ENCODE results near the gene GPR4. TPM values are rescaled to one million over a fixed set of nuclear protein-coding genes. Genes with fewer than 3 reads are reported as not detected.
A peak's percentile ranks its signal among the peaks of the same experiment; 100 is the strongest.

Gene GPR4
- total RNA-seq, 1 donor from 2014 or later: not detected

DNA sequence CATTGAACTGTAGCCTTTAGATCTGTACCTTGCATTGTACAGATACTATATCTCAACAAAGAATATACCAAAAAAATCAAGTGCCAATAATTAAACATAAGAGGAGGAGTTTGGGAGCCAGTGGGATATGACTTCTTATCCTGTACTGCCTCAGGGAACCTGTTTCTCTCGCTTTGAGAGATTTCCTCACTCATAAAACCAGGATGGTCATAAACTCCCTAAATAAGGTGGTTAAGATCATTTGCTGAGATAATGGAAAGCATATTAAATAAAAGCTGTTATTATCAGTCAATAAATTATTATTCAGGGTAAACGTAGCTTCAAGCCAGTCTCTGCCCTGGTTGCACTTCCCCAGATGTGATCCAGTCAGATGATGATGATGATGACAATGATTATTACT lies 34.4 kb downstream of the GPR4 start:
- peaks cover 7% of the 10 kb centered on the region for H3K4me1 Mint-ChIP-seq
- no peaks in the 10 kb centered on the region for H3K27me3 Mint-ChIP-seq (ENCODE audit: low read depth)
- no peaks in the 10 kb centered on the region for H3K36me3 Mint-ChIP-seq (ENCODE audit: low read depth)
- TF ChIP-seq, protein P1, sequence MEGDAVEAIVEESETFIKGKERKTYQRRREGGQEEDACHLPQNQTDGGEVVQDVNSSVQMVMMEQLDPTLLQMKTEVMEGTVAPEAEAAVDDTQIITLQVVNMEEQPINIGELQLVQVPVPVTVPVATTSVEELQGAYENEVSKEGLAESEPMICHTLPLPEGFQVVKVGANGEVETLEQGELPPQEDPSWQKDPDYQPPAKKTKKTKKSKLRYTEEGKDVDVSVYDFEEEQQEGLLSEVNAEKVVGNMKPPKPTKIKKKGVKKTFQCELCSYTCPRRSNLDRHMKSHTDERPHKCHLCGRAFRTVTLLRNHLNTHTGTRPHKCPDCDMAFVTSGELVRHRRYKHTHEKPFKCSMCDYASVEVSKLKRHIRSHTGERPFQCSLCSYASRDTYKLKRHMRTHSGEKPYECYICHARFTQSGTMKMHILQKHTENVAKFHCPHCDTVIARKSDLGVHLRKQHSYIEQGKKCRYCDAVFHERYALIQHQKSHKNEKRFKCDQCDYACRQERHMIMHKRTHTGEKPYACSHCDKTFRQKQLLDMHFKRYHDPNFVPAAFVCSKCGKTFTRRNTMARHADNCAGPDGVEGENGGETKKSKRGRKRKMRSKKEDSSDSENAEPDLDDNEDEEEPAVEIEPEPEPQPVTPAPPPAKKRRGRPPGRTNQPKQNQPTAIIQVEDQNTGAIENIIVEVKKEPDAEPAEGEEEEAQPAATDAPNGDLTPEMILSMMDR (conservative IDR thresholded peaks at IDR 0.05): no peak
- H3K27ac Mint-ChIP-seq (ENCODE audit: unreplicated experiment): no peak overlapping the region
- no peak overlapping the region for H3K4me3 Mint-ChIP-seq
- no peaks in the 10 kb centered on the region for H3K9me3 Mint-ChIP-seq
- DNase-seq (ENCODE audit: low read depth, low spot score): no peak

GRCh38 chr19:45564131-45564780 lies 37.8 kb downstream of the GPR4 start:
- Mint-ChIP-seq H3K36me3 (ENCODE audit: low read depth) (no peaks in the 10 kb centered on the region), H3K4me1 (no peaks in the 10 kb centered on the region), H3K4me3 (no peak overlapping the region), H3K27me3 (ENCODE audit: low read depth) (no peaks in the 10 kb centered on the region), H3K9me3 (no peaks in the 10 kb centered on the region), H3K27ac (ENCODE audit: unreplicated experiment) (no peak overlapping the region)
- DNase-seq (ENCODE audit: low read depth, low spot score): no peak
- TF ChIP-seq, protein P1 (conservative IDR thresholded peaks at IDR 0.05): no peak

GRCh38 chr19:45560686-45561085 lies 41.3 kb downstream of the GPR4 start:
- no peak for DNase-seq (ENCODE audit: low read depth, low spot score)
- no peak overlapping the region for H3K27ac Mint-ChIP-seq (ENCODE audit: unreplicated experiment)
- no peaks in the 10 kb centered on the region for H3K9me3 Mint-ChIP-seq
- H3K27me3 Mint-ChIP-seq (ENCODE audit: low read depth): no peaks in the 10 kb centered on the region
- H3K4me3 Mint-ChIP-seq: no peak overlapping the region
- H3K4me1 Mint-ChIP-seq: peaks cover 5% of the 10 kb centered on the region
- no peaks in the 10 kb centered on the region for H3K36me3 Mint-ChIP-seq (ENCODE audit: low read depth)
- TF ChIP-seq, protein P1 (conservative IDR thresholded peaks at IDR 0.05): no peak

- Mint-ChIP-seq H3K9me3 (no peaks in the 10 kb centered on the region), H3K27me3 (ENCODE audit: low read depth) (no peaks in the 10 kb centered on the region), H3K36me3 (ENCODE audit: low read depth) (no peaks in the 10 kb centered on the region), H3K4me3 (no peak overlapping the region), H3K4me1 (peaks cover 5% of the 10 kb centered on the region), H3K27ac (ENCODE audit: unreplicated experiment) (peak overlapping the region; percentile 46)
- no peak for DNase-seq (ENCODE audit: low read depth, low spot score)
- TF ChIP-seq, protein P1 (conservative IDR thresholded peaks at IDR 0.05): no peak
These were observed 42.0 kb downstream of the GPR4 start for GRCh38 chr19:45560038-45560437.

DNA sequence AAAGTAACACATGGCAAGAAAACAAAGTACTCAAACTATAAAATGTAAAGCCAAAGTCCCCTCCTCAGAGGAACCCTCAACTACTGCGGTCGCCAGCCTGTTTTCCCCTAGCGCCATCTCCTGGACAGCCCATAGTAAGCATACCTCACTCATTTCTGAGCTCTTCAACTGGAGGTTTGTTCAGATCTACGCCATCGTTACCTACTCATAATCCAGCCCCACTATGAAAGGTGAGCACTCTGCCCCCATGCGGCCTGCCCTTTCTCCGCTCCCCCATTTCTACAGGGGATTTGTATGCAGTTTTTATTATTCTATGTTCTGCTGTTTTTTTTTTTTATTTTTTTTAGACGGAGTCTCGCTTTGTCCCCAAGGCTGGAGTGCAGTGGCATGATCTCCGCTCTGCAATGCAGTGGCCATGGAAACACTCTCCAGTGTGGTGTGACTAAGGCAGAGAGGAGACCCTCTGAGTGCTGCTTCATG lies 43.6 kb downstream of the GPR4 start:
- TF ChIP-seq, protein P1 (conservative IDR thresholded peaks at IDR 0.05): peak; percentile 68
- Mint-ChIP-seq H3K9me3 (no peaks in the 10 kb centered on the region), H3K36me3 (ENCODE audit: low read depth) (no peaks in the 10 kb centered on the region), H3K4me1 (peaks cover 5% of the 10 kb centered on the region), H3K4me3 (no peak overlapping the region), H3K27ac (ENCODE audit: unreplicated experiment) (no peak overlapping the region), H3K27me3 (ENCODE audit: low read depth) (no peaks in the 10 kb centered on the region)
- peak; percentile 47 for DNase-seq (ENCODE audit: low read depth, low spot score)
